Mesendoderm (in vitro differentiated cells): Measurements from ENCODE around the gene WNK1.

Source experiments
- DNase-seq: peaks from one replicate; pipeline ENCODE4 v3.0.0; 2013
- H2AK5ac ChIP-seq: 2 replicates; pipeline ENCODE4 v1.6.1; 2013; ENCODE audit warnings: low read length, inconsistent platforms
- H2BK120ac ChIP-seq: 2 replicates; pipeline ENCODE4 v1.6.1; 2013; ENCODE audit warnings: low read depth, mild to moderate bottlenecking, low read length, moderate library complexity, mixed read lengths
- H2BK15ac ChIP-seq: replicated peaks from 2 replicates; pipeline ENCODE4 v1.6.1; 2013; ENCODE audit warnings: low read depth, mild to moderate bottlenecking, moderate library complexity
- H2BK5ac ChIP-seq: 2 replicates; pipeline ENCODE4 v1.6.1; 2013; ENCODE audit warnings: low read length, inconsistent platforms
- H3K18ac ChIP-seq: 2 replicates; pipeline ENCODE4 v1.6.1; 2013; ENCODE audit warnings: mild to moderate bottlenecking, low read length, mixed read lengths
- H3K23ac ChIP-seq: one replicate; pipeline ENCODE4 v1.6.1; 2013; ENCODE audit warnings: low read length
- H3K27ac ChIP-seq: 2 replicates; pipeline ENCODE4 v1.5.1; 2013; ENCODE audit warnings: low read depth, mild to moderate bottlenecking, inconsistent platforms, low read length, moderate library complexity
- H3K27me3 ChIP-seq: 2 replicates; pipeline ENCODE4 v1.6.1; 2013; ENCODE audit warnings: low read length, control low read depth, mild to moderate bottlenecking, inconsistent platforms; ENCODE audit not compliant: insufficient read depth, poor library complexity
- H3K36me3 ChIP-seq: 2 replicates; pipeline ENCODE4 v1.6.1; 2013; ENCODE audit warnings: low read length, inconsistent platforms; ENCODE audit not compliant: control insufficient read depth, insufficient read depth
- H3K4ac ChIP-seq: one replicate; pipeline ENCODE4 v1.6.1; 2013; ENCODE audit warnings: low read depth, mild to moderate bottlenecking, low read length, moderate library complexity
- H3K4me1 ChIP-seq: 2 replicates; pipeline ENCODE4 v1.6.1; 2013; ENCODE audit warnings: low read depth, low read length, inconsistent platforms; ENCODE audit not compliant: control insufficient read depth
- H3K4me2 ChIP-seq: 2 replicates; pipeline ENCODE4 v1.6.1; 2013; ENCODE audit warnings: low read length
- H3K4me3 ChIP-seq: 2 replicates; pipeline ENCODE4 v1.5.1; 2013; ENCODE audit warnings: mild to moderate bottlenecking, low read length
- H3K56ac ChIP-seq: one replicate; pipeline ENCODE4 v1.6.1; 2013; ENCODE audit warnings: low read length
- H3K79me1 ChIP-seq: 2 replicates; pipeline ENCODE4 v1.6.1; 2013; ENCODE audit warnings: low read length, inconsistent platforms
- H3K79me2 ChIP-seq: 2 replicates; pipeline ENCODE4 v1.6.1; 2013; ENCODE audit warnings: mild to moderate bottlenecking, low read length; ENCODE audit not compliant: control insufficient read depth, insufficient read depth
- H3K9ac ChIP-seq: 2 replicates; pipeline ENCODE4 v1.6.1; 2013; ENCODE audit warnings: low read length, inconsistent platforms
- H4K5ac ChIP-seq: one replicate; pipeline ENCODE4 v1.6.1; 2013; ENCODE audit warnings: low read length
- H4K8ac ChIP-seq: one replicate; pipeline ENCODE4 v1.6.1; 2013; ENCODE audit warnings: low read depth, mild to moderate bottlenecking, control low read depth, low read length, moderate library complexity
- WGBS: extraction: QIAGEN DNeasy Blood & Tissue Kit; methylation state at CpG from one replicate; pipeline ENCODE4 v1.1.7; 2013; ENCODE audit warnings: low lambda C conversion rate, missing lambda C conversion rate; ENCODE audit not compliant: insufficient coverage; ENCODE audit errors: extremely low coverage; 5-methylcytosine and 5-hydroxymethylcytosine counted together

Gene WNK1

GRCh38 chr12:725076-725475 is 27.3 kb upstream of the WNK1 start:
- Histone ChIP-seq H3K9ac (no peak overlapping the region), H3K4ac (no peak overlapping the region), H2BK5ac (no peak overlapping the region), H3K4me1 (peaks cover 2% of the 10 kb centered on the region), H3K4me3 (no peak overlapping the region), H3K56ac (no peak overlapping the region), H3K23ac (no peak overlapping the region), H4K5ac (no peak overlapping the region), H2BK15ac (no peak overlapping the region), H3K18ac (no peak overlapping the region), H3K79me2 (no peaks in the 10 kb centered on the region), H3K79me1 (no peaks in the 10 kb centered on the region), H3K27me3 (no peaks in the 10 kb centered on the region), H2BK120ac (no peak overlapping the region), H3K27ac (no peak overlapping the region), H2AK5ac (no peak overlapping the region), H3K4me2 (no peak overlapping the region), H4K8ac (no peak overlapping the region), H3K36me3 (no peaks in the 10 kb centered on the region)
- no CpG with 5 or more reads among the region's 2 CpGs for WGBS
- DNase-seq = no peak

GRCh38 chr12:726281-727140 is 25.9 kb upstream of the WNK1 start:
- Histone ChIP-seq H4K5ac (no peak overlapping the region), H3K79me1 (no peaks in the 10 kb centered on the region), H3K4ac (no peak overlapping the region), H3K4me3 (no peak overlapping the region), H2BK5ac (no peak overlapping the region), H3K23ac (no peak overlapping the region), H2BK15ac (no peak overlapping the region), H2BK120ac (no peak overlapping the region), H3K4me1 (no peaks in the 10 kb centered on the region), H3K18ac (no peak overlapping the region), H3K56ac (peak overlapping the region; percentile 50), H3K36me3 (no peaks in the 10 kb centered on the region), H3K4me2 (no peak overlapping the region), H3K79me2 (no peaks in the 10 kb centered on the region), H3K27me3 (no peaks in the 10 kb centered on the region), H3K9ac (no peak overlapping the region), H2AK5ac (no peak overlapping the region), H4K8ac (no peak overlapping the region), H3K27ac (no peak overlapping the region)
- WGBS = no CpG with 5 or more reads among the region's 5 CpGs
- DNase-seq = no peak

- Histone ChIP-seq H3K4me2 (no peak overlapping the region), H3K79me1 (no peaks in the 10 kb centered on the region), H3K56ac (no peak overlapping the region), H3K23ac (no peak overlapping the region), H4K8ac (no peak overlapping the region), H3K4me1 (no peaks in the 10 kb centered on the region), H2AK5ac (no peak overlapping the region), H3K79me2 (no peaks in the 10 kb centered on the region), H2BK5ac (no peak overlapping the region), H3K9ac (no peak overlapping the region), H3K27me3 (no peaks in the 10 kb centered on the region), H2BK120ac (no peak overlapping the region), H2BK15ac (no peak overlapping the region), H3K18ac (no peak overlapping the region), H3K36me3 (no peaks in the 10 kb centered on the region), H3K4ac (no peak overlapping the region), H3K4me3 (no peak overlapping the region), H4K5ac (no peak overlapping the region), H3K27ac (no peak overlapping the region)
- DNase-seq = no peak
- WGBS = no CpG with 5 or more reads among the region's 6 CpGs
Measured at GRCh38 chr12:727321-727720, 25.1 kb upstream of the WNK1 start.

- Histone ChIP-seq H3K4me1 (no peaks in the 10 kb centered on the region), H4K8ac (no peak overlapping the region), H3K4me3 (no peak overlapping the region)
Measured at GRCh38 chr12:728781-729180, 23.6 kb upstream of the WNK1 start.

GRCh38 chr12:729221-729620 is 23.2 kb upstream of the WNK1 start:
- no peaks in the 10 kb centered on the region for H3K4me1 ChIP-seq
- H2BK15ac ChIP-seq = no peak overlapping the region
- no peak overlapping the region for H2BK120ac ChIP-seq
- H3K23ac ChIP-seq = no peak overlapping the region
- H2AK5ac ChIP-seq = no peak overlapping the region
- no peak overlapping the region for H4K5ac ChIP-seq
- H4K8ac ChIP-seq = no peak overlapping the region
- H3K9ac ChIP-seq = no peak overlapping the region
- no peak overlapping the region for H2BK5ac ChIP-seq
- no peak overlapping the region for H3K56ac ChIP-seq
- no peaks in the 10 kb centered on the region for H3K79me1 ChIP-seq
- H3K27ac ChIP-seq = no peak overlapping the region
- H3K4me2 ChIP-seq = no peak overlapping the region
- no peak overlapping the region for H3K18ac ChIP-seq
- no peaks in the 10 kb centered on the region for H3K79me2 ChIP-seq
- no peak overlapping the region for H3K4ac ChIP-seq
- no peaks in the 10 kb centered on the region for H3K36me3 ChIP-seq
- DNase-seq = no peak
- H3K27me3 ChIP-seq = no peaks in the 10 kb centered on the region
- no peak overlapping the region for H3K4me3 ChIP-seq

More at GRCh38 chr12:728781-729180, 23.6 kb upstream of the WNK1 start:
- Histone ChIP-seq H3K27ac (no peak overlapping the region), H3K79me1 (no peaks in the 10 kb centered on the region), H2BK15ac (no peak overlapping the region), H2BK5ac (no peak overlapping the region), H2AK5ac (no peak overlapping the region), H3K79me2 (no peaks in the 10 kb centered on the region), H3K9ac (no peak overlapping the region), H3K27me3 (no peaks in the 10 kb centered on the region), H3K36me3 (no peaks in the 10 kb centered on the region), H3K4ac (no peak overlapping the region), H4K5ac (no peak overlapping the region), H3K56ac (no peak overlapping the region), H3K23ac (no peak overlapping the region), H3K4me2 (no peak overlapping the region), H2BK120ac (no peak overlapping the region), H3K18ac (no peak overlapping the region)
- DNase-seq = no peak
- WGBS = no CpG with 5 or more reads among the region's 2 CpGs

GRCh38 chr12:730550-730949 is 21.8 kb upstream of the WNK1 start:
- H3K18ac ChIP-seq = no peak overlapping the region

More at GRCh38 chr12:730550-730949, 21.8 kb upstream of the WNK1 start:
- H3K23ac ChIP-seq = no peak overlapping the region
- no peak overlapping the region for H3K4me3 ChIP-seq
- no peaks in the 10 kb centered on the region for H3K79me1 ChIP-seq
- H4K8ac ChIP-seq = no peak overlapping the region
- H2BK5ac ChIP-seq = no peak overlapping the region
- no peak overlapping the region for H3K56ac ChIP-seq
- H2BK15ac ChIP-seq = no peak overlapping the region
- H2AK5ac ChIP-seq = no peak overlapping the region
- no peaks in the 10 kb centered on the region for H3K27me3 ChIP-seq
- H3K9ac ChIP-seq = no peak overlapping the region
- no peak overlapping the region for H2BK120ac ChIP-seq
- H3K27ac ChIP-seq = no peak overlapping the region
- no peaks in the 10 kb centered on the region for H3K36me3 ChIP-seq
- H3K4me2 ChIP-seq = no peak overlapping the region
- WGBS = no CpG with 5 or more reads among the region's 9 CpGs
- no peak overlapping the region for H3K4ac ChIP-seq
- no peaks in the 10 kb centered on the region for H3K79me2 ChIP-seq
- DNase-seq = no peak
- H4K5ac ChIP-seq = no peak overlapping the region
- no peaks in the 10 kb centered on the region for H3K4me1 ChIP-seq
